HL-60 (cell line): ENCODE measurements around the gene IL6ST.

Experiments used
- DNase-seq, 2 experiments: peaks; one replicate each; pipeline ENCODE4 v3.0.0-alpha.2; 2010 to 2020; ENCODE audit warnings: low read depth in 1 of 2, low spot score in 1 of 2
- H3K27ac ChIP-seq: fragments of 250-450 bp; sonication (Bioruptor Pico); replicated peaks from 2 replicates; pipeline ENCODE4 v1.5.1; 2020; ENCODE audit warnings: mild to moderate bottlenecking, moderate library complexity
- H3K27me3 ChIP-seq: fragments of 250-450 bp; sonication (Bioruptor Pico); 2 replicates; pipeline ENCODE4 v1.5.1; 2021; ENCODE audit warnings: mild to moderate bottlenecking, moderate library complexity; ENCODE audit not compliant: insufficient read depth, poor library complexity, severe bottlenecking
- H3K4me3 ChIP-seq: replicated peaks from 2 replicates; pipeline ENCODE4 v1.5.1; 2011; ENCODE audit warnings: mild to moderate bottlenecking, control low read depth, low read length; ENCODE audit not compliant: insufficient read depth
- CTCF ChIP-seq: IDR thresholded peaks from one replicate; pipeline ENCODE4 v1.5.1; 2011; ENCODE audit warnings: low read length, control low read depth, inconsistent platforms; ENCODE audit not compliant: insufficient read depth
- GABPA ChIP-seq: IDR thresholded peaks from 2 replicates; pipeline ENCODE4 v1.6.1; 2012; ENCODE audit warnings: low read depth
- POLR2AphosphoS5 ChIP-seq: IDR thresholded peaks from 2 replicates; pipeline ENCODE4 v1.6.1; 2012; ENCODE audit warnings: low read depth
- REST ChIP-seq: IDR thresholded peaks from 2 replicates; pipeline ENCODE4 v1.6.1; 2012; ENCODE audit warnings: low read depth; ENCODE audit not compliant: insufficient replicate concordance
- SPI1 ChIP-seq: IDR thresholded peaks from 2 replicates; pipeline ENCODE4 v1.6.1; 2012; ENCODE audit warnings: low read depth, mild to moderate bottlenecking, borderline replicate concordance

The IL6ST gene

GRCh38 chr5:55903121-55903701 is 91.6 kb downstream of the IL6ST start:
- no peak overlapping the region for H3K27ac ChIP-seq
- TF ChIP-seq POLR2AphosphoS5 (no peak), SPI1 (no peak), CTCF (no peak), GABPA (no peak), REST (no peak)
- peak in 1 of 2 experiments; percentile 10 for DNase-seq
- no peaks in the 10 kb centered on the region for H3K27me3 ChIP-seq
- H3K4me3 ChIP-seq = no peak overlapping the region

- Histone ChIP-seq H3K27me3 (no peaks in the 10 kb centered on the region), H3K4me3 (no peak overlapping the region), H3K27ac (no peak overlapping the region)
- TF ChIP-seq GABPA (no peak), CTCF (no peak), REST (no peak), SPI1 (no peak), POLR2AphosphoS5 (no peak)
- no peak for DNase-seq
These were observed 92.1 kb downstream of the IL6ST start for GRCh38 chr5:55902696-55903095.

GRCh38 chr5:55900776-55901175 is 94.0 kb downstream of the IL6ST start:
- H3K27ac ChIP-seq = no peak overlapping the region
- TF ChIP-seq SPI1 = no peak
- TF ChIP-seq CTCF = no peak
- TF ChIP-seq REST = no peak
- no peak for TF ChIP-seq GABPA
- no peak for TF ChIP-seq POLR2AphosphoS5
- no peaks in the 10 kb centered on the region for H3K27me3 ChIP-seq
- DNase-seq = no peak
- no peak overlapping the region for H3K4me3 ChIP-seq
